ENCODE measurements around the gene C1QL4.

Gene C1QL4

GRCh38 chr12:49355913-49356312 lies 18.9 kb upstream of the C1QL4 start:
- Histone ChIP-seq H3K27me3 (ENCODE audit: insufficient read depth, low read depth, severe bottlenecking) (no peaks in the 10 kb centered on the region), H3K36me3 (no peaks in the 10 kb centered on the region), H3K27ac (no peak overlapping the region), H3K4me3 (ENCODE audit: low read depth, low read length) (no peak overlapping the region), H3K9me3 (ENCODE audit: severe bottlenecking) (no peaks in the 10 kb centered on the region)
- DNase-seq: no peak
- TF ChIP-seq CTCF (IDR thresholded peaks at IDR 0.05; ENCODE audit: low read depth, low read length): no peak

GRCh38 chr12:49352351-49352750 lies 15.4 kb upstream of the C1QL4 start:
- H3K9me3 ChIP-seq (ENCODE audit: severe bottlenecking): no peaks in the 10 kb centered on the region
- H3K27me3 ChIP-seq (ENCODE audit: insufficient read depth, low read depth, severe bottlenecking): peaks cover 1% of the 10 kb centered on the region
- H3K4me3 ChIP-seq (ENCODE audit: low read depth, low read length): no peak overlapping the region
- no peak for DNase-seq
- H3K27ac ChIP-seq: no peak overlapping the region
- TF ChIP-seq CTCF (IDR thresholded peaks at IDR 0.05; ENCODE audit: low read depth, low read length): no peak
- no peaks in the 10 kb centered on the region for H3K36me3 ChIP-seq

- no peak for TF ChIP-seq CTCF (IDR thresholded peaks at IDR 0.05; ENCODE audit: low read depth, low read length)
- Histone ChIP-seq H3K9me3 (ENCODE audit: severe bottlenecking) (no peaks in the 10 kb centered on the region), H3K27me3 (ENCODE audit: insufficient read depth, low read depth, severe bottlenecking) (peaks cover 32% of the 10 kb centered on the region)
These were observed 12.3 kb upstream of the C1QL4 start for GRCh38 chr12:49349266-49349665.

GRCh38 chr12:49348781-49349180 lies 11.8 kb upstream of the C1QL4 start:
- TF ChIP-seq CTCF (IDR thresholded peaks at IDR 0.05; ENCODE audit: low read depth, low read length): no peak
- Histone ChIP-seq H3K36me3 (no peaks in the 10 kb centered on the region), H3K27me3 (ENCODE audit: insufficient read depth, low read depth, severe bottlenecking) (peaks cover 37% of the 10 kb centered on the region), H3K9me3 (ENCODE audit: severe bottlenecking) (no peaks in the 10 kb centered on the region), H3K27ac (no peak overlapping the region), H3K4me3 (ENCODE audit: low read depth, low read length) (no peak overlapping the region)
- DNase-seq: no peak

More at GRCh38 chr12:49349266-49349665, 12.3 kb upstream of the C1QL4 start:
- no peak for DNase-seq
- no peak overlapping the region for H3K27ac ChIP-seq
- H3K36me3 ChIP-seq: no peaks in the 10 kb centered on the region
- H3K4me3 ChIP-seq (ENCODE audit: low read depth, low read length): no peak overlapping the region

DNA sequence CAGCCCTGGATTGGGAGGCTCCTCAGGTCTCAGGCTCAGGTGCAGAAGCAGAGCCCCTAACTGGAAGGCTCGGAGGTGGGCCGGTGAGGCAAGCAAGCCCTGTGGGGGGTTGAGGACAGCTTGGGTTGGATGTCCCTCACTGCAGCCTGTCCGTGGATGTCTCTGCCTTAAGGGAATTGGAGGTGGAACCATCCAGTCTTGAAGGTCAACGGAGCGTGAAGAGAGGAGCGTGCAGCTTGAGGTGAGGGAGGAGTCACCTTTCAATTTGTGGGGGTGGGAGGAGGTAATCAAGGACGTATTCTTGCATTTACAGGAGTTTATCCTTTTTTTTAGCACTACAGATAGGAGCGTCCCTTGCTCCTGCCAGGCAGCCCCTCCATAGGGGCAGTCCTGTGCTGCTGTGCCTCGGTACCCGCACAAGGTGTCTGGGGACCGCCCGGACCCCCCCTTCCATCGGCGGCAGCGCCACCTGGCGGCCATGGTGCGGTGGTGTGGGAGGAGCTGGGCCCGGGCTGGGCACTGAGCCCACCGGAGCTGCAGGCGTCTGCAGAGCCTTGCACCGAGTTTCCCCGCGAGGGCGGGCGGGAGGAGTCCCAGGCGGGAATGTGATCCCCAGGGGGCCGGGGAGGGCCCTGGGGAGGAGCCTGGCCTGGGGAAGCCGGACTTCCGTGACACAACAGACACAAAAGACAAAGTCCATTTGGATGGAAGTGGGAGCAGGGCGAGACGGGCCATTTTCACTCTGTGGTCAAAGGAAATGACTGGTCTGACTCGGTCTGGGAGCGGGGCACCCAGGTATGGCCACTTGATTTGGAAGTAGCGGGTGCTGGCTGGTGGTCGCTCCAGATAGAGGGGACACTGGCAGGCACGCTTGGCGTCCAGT lies 10.6 kb upstream of the C1QL4 start:
- Histone ChIP-seq H3K27me3 (ENCODE audit: insufficient read depth, low read depth, severe bottlenecking) (peaks cover 48% of the 10 kb centered on the region), H3K27ac (no peak overlapping the region), H3K36me3 (no peaks in the 10 kb centered on the region), H3K4me3 (ENCODE audit: low read depth, low read length) (peak overlapping the region; percentile 32), H3K9me3 (ENCODE audit: severe bottlenecking) (no peaks in the 10 kb centered on the region)
- peak; percentile 87 for TF ChIP-seq CTCF (IDR thresholded peaks at IDR 0.05; ENCODE audit: low read depth, low read length)
- DNase-seq: peak; percentile 84

All from WERI-Rb-1 (cell line).